OCI-LY7 (cell line): ENCODE measurements around the gene MPZL2. TPM values are rescaled to one million over a fixed set of nuclear protein-coding genes. Genes with fewer than 3 reads are reported as not detected.

Experiments
- BruUV-seq: library from RNA; stranded (reverse); fragments of 400-500 nt; replicated peaks from 2 replicates; lab custom pipeline; 2021; lab: Mats Ljungman, UMichigan
- CTCF ChIA-PET: fragments of 300-600 bp; sonication (Branson Sonifier 250); formaldehyde crosslinking; loops from one replicate; lab custom pipeline; 2022; ENCODE audit warnings: antibody characterized with exemption; ENCODE audit not compliant: unreplicated experiment; lab: Charles Lee
- POLR2A ChIA-PET: fragments of 300-600 bp; sonication (Branson Sonifier 250); formaldehyde crosslinking; loops from one replicate; lab custom pipeline; 2022; ENCODE audit warnings: antibody characterized with exemption; lab: Charles Lee
- DNase-seq: peaks from one replicate; pipeline ENCODE4 v3.0.0-alpha.2; 2015; ENCODE audit warnings: low spot score
- H2AFZ ChIP-seq: fragments of 200-600 bp; sonication (generic), shearing (Covaris generic); 2 replicates; pipeline ENCODE4 v1.6.1; 2014; ENCODE audit warnings: mild to moderate bottlenecking, antibody characterized with exemption, low read length, moderate library complexity
- H3K27ac ChIP-seq: fragments of 200-600 bp; sonication (generic); 2 replicates; pipeline ENCODE4 v1.5.1; 2014; ENCODE audit warnings: mixed run types, low read depth, mild to moderate bottlenecking, moderate library complexity, low read length, inconsistent platforms; ENCODE audit not compliant: poor library complexity, severe bottlenecking
- H3K36me3 ChIP-seq: fragments of 200-600 bp; sonication (generic); 2 replicates; pipeline ENCODE4 v1.6.1; 2014; ENCODE audit warnings: mild to moderate bottlenecking, antibody characterized with exemption, low read length, moderate library complexity, mixed read lengths; ENCODE audit not compliant: insufficient read depth
- H3K4me1 ChIP-seq: fragments of 200-600 bp; sonication (generic); 2 replicates; pipeline ENCODE4 v1.5.1; 2014; ENCODE audit warnings: mild to moderate bottlenecking, low read length; ENCODE audit not compliant: insufficient read depth, poor library complexity, severe bottlenecking
- H3K4me2 ChIP-seq: fragments of 200-600 bp; sonication (generic); 2 replicates; pipeline ENCODE4 v1.6.1; 2014; ENCODE audit warnings: mild to moderate bottlenecking, low read length
- H3K4me3 ChIP-seq: fragments of 200-600 bp; sonication (generic); 2 replicates; pipeline ENCODE4 v1.5.1; 2014; ENCODE audit warnings: mild to moderate bottlenecking, low read depth, low read length; ENCODE audit not compliant: poor library complexity, severe bottlenecking
- H3K79me2 ChIP-seq: fragments of 200-600 bp; sonication (generic); 2 replicates; pipeline ENCODE4 v1.6.1; 2016; ENCODE audit warnings: low read depth, mild to moderate bottlenecking, low read length, moderate library complexity, mixed read lengths; ENCODE audit not compliant: insufficient read depth
- H3K9me2 ChIP-seq: fragments of 200-600 bp; sonication (generic); 2 replicates; pipeline ENCODE4 v1.6.1; 2016; ENCODE audit warnings: mild to moderate bottlenecking, low read length, mixed read lengths; ENCODE audit not compliant: insufficient read depth
- H3K9me3 ChIP-seq: fragments of 200-600 bp; sonication (generic); 2 replicates; pipeline ENCODE4 v1.6.1; 2014; ENCODE audit warnings: mild to moderate bottlenecking, mixed run types, low read length, mixed read lengths
- H4K20me1 ChIP-seq: fragments of 200-600 bp; sonication (generic); 2 replicates; pipeline ENCODE4 v1.6.1; 2014; ENCODE audit warnings: mild to moderate bottlenecking, antibody characterized with exemption, low read length, moderate library complexity, mixed read lengths; ENCODE audit not compliant: insufficient read depth
- EZH2phosphoT487 ChIP-seq: fragments of 200-600 bp; sonication (generic); IDR thresholded peaks from 2 replicates; pipeline ENCODE4 v1.6.1; 2018; ENCODE audit warnings: low read depth, borderline replicate concordance, mild to moderate bottlenecking, mixed run types, antibody characterized with exemption, low read length, moderate library complexity, mixed read lengths
- intact Hi-C: fragments of 100-400 bp; cut with micrococcal nuclease; formaldehyde crosslinking; loops from one replicate; pipeline ENCODE4 v1.10.0; 2022; ENCODE audit not compliant: unreplicated experiment
- total RNA-seq, 2 experiments: library from RNA; depleted of rRNA in 1 of 2; stranded (reverse); fragments of >200 nt in 1 of 2; shearing (Covaris generic) in 1 of 2; gene quantifications; 2 replicates each; pipeline ENCODE4 v1.2.3, GENCODE V29; 2014 to 2022
- TF ChIP-seq, protein P1 (sequence below): fragments of 200-600 bp; sonication (generic); conservative IDR thresholded peaks from 2 replicates; pipeline ENCODE4 v1.5.1; 2014; ENCODE audit warnings: mild to moderate bottlenecking, antibody characterized with exemption, low read length, moderate library complexity, mixed read lengths

MPZL2 gene
- total RNA-seq, 2 experiments from 2014 or later = not detected

DNA sequence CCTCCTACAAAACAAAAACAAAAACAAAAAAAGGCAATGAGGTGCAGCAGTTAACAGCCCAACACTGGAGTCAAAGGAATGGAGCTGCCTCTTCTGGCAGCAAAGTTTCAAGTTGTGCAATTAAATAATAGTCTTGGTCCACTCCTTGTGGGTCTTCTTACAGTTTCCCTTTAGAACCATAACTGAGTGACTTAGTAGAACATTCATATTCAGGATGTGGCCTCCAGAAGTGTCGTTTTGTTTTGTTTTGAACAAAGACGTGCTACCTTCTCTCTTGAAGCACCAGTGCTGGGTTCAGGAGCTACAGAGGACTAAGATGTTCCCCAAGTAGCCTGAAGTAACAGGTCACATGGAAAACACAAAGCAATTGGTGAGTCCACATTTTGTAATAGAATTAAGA, 37.3 kb downstream of the MPZL2 start:
- intact Hi-C loops = no loop called here
- Histone ChIP-seq H3K4me2 (no peak overlapping the region), H3K9me3 (no peaks in the 10 kb centered on the region), H3K79me2 (no peaks in the 10 kb centered on the region), H2AFZ (no peak overlapping the region), H3K27ac (no peak overlapping the region), H3K4me1 (peaks cover 21% of the 10 kb centered on the region), H4K20me1 (no peaks in the 10 kb centered on the region), H3K36me3 (no peaks in the 10 kb centered on the region), H3K9me2 (no peaks in the 10 kb centered on the region), H3K4me3 (no peak overlapping the region)
- POLR2A ChIA-PET = interaction anchor here (0.7 to 1.8 kb wide), 2 partner anchors 13 to 655 kb away, joined by 4 to 8 read pairs; no protein-coding TSS in a partner anchor
- no TSS peak for BruUV-seq
- TF ChIP-seq, protein P1, sequence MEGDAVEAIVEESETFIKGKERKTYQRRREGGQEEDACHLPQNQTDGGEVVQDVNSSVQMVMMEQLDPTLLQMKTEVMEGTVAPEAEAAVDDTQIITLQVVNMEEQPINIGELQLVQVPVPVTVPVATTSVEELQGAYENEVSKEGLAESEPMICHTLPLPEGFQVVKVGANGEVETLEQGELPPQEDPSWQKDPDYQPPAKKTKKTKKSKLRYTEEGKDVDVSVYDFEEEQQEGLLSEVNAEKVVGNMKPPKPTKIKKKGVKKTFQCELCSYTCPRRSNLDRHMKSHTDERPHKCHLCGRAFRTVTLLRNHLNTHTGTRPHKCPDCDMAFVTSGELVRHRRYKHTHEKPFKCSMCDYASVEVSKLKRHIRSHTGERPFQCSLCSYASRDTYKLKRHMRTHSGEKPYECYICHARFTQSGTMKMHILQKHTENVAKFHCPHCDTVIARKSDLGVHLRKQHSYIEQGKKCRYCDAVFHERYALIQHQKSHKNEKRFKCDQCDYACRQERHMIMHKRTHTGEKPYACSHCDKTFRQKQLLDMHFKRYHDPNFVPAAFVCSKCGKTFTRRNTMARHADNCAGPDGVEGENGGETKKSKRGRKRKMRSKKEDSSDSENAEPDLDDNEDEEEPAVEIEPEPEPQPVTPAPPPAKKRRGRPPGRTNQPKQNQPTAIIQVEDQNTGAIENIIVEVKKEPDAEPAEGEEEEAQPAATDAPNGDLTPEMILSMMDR = no peak
- TF ChIP-seq EZH2phosphoT487 = no peak
- CTCF ChIA-PET = interaction anchor here (0.6 to 1.2 kb wide), 3 partner anchors 13 to 57 kb away, joined by 3 to 5 read pairs (median 4); no protein-coding TSS in a partner anchor
- no peak for DNase-seq

DNA sequence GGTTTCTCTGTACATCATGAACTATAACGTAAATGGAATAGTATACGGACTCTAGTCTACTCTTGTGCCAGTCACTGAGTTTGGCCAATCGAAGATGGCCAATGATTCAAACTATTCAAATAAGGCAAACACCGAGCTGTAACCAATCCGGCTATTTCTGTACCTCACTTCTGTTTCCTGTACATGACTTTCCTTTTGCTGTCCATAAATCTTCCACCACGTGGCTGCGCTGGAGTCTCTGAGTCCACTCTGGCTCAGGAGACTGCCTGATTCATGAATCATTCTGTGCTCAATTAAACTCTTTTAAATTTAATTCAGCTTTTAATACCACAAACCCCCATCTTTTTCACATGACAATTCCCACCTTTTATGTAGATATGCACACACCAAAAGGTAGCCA, 37.8 kb downstream of the MPZL2 start:
- Histone ChIP-seq H3K4me1 (peaks cover 21% of the 10 kb centered on the region), H3K79me2 (no peaks in the 10 kb centered on the region), H3K9me2 (no peaks in the 10 kb centered on the region), H3K4me2 (no peak overlapping the region), H3K9me3 (no peaks in the 10 kb centered on the region), H3K4me3 (no peak overlapping the region), H3K27ac (no peak overlapping the region), H4K20me1 (no peaks in the 10 kb centered on the region), H3K36me3 (no peaks in the 10 kb centered on the region), H2AFZ (no peak overlapping the region)
- ChIA-PET POLR2A (interaction anchor here (0.5 to 1.8 kb wide), 2 partner anchors 12 to 971 kb away, joined by 3 to 8 read pairs; no protein-coding TSS in a partner anchor), CTCF (interaction anchor here (0.6 kb wide), 1 partner anchor 79 kb away, joined by 3 read pairs; no protein-coding TSS in a partner anchor)
- BruUV-seq = no TSS peak
- DNase-seq = no peak
- TF ChIP-seq EZH2phosphoT487 = no peak
- TF ChIP-seq, protein P1 = no peak
- intact Hi-C loops = no loop called here
